HG03139 (cell line): ENCODE data around the gene PDE9A.

Experiments
- ATAC-seq: cut with Tn5 transposase; IDR thresholded peaks from one replicate; pipeline ENCODE4 v1.9.1; 2021; ENCODE audit not compliant: unreplicated experiment

PDE9A gene

DNA sequence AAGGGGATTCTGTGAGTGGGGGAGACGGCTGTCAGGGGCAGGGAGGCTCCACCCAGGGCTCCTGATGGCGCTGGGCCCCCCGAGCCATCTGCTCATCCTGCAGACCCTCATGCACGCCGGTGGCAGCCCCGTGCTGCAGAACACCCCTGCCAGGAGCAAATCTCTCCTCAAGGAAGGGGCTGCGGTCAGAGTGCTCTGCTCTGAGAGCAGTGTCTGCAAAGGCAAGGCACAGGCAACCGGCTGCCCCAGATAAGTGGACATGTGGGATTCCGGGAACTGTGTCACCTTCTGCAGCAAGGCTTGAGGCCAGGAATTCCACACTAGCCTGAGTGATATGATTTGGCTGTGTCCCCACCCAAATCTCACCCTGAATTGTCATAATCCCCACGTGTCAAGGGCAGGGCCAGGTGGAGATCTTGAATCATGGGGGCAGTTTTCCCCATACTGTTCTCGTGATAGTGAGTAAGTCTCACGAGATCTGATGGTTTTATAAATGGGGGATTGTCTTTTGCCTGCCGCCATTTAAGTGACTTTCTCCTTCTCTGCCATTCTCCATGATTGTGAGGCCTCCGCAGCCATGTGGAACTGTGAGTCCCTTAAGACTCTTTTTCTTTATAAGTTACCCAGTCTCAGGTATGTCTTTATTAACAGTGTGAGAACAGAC is 101.0 kb downstream of the PDE9A start:
- no peak for ATAC-seq

DNA sequence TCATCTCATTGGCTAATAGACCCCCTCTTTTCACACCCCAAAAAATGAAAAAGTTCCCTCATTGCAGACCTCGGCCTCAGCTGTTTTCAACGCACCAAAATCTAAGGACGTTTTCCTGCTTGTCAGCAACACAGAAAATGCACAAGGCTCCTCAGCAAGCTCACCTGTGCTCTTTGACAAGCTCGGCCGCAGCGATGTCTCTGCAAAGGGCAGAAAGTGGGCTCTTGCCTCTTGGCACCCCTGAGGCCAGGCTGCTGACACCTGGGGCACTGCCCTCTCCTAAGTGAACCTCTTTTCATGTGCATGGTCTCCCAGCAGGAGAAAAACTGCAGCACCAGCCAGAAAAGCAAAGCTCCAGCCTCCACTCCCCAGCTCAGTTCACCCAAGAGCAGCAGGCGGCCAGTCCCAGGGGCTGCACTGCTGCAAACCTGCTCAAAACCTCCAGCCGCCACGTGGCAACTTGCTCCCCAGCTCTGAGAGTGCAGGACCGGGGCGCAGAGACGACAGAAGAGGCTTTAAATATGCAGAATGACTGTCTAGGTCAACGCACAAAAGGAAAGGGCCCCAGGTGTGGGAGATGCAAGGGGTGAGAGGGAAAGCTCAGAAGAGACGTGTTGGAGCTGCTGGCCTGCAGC is 101.7 kb downstream of the PDE9A start:
- ATAC-seq = no peak

DNA sequence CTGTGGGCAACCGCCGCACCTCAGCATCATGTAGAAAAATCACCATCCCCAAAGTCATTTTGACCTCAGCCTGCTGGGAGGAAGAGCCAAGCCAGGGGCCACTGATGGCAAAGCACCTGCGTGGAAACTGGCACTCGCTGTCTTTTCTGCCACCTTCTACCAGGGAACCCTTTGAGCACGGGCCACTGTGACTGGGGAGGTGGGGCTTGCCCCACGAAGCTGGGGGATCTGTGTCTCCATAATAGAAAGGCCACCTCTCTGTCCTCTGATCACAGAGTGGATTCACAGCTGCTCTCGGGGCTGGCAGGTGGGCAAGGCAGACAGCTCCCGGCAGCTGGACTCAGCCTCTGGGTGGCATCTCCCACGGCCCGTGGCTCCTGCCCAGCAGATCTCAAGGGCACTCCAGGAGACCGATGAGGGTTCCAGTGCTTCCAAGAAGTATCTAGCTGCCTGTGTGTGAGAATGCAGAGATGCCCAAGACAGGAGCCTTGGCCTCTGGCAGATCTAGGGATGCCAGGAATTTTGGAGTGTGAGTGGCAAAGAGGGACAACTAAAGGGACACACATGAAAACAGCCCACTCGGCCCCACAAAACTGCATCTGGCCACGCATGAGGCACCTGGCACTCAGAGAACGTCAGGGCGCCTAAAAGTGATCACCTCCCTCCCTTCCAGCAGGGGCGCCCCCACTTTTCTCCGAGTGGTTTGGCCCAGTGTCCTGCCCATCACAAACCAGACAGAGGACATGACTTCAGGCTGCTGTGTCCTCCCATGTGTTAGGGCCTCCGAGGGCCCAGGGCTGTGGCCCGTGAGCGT is 102.6 kb downstream of the PDE9A start:
- no peak for ATAC-seq

DNA sequence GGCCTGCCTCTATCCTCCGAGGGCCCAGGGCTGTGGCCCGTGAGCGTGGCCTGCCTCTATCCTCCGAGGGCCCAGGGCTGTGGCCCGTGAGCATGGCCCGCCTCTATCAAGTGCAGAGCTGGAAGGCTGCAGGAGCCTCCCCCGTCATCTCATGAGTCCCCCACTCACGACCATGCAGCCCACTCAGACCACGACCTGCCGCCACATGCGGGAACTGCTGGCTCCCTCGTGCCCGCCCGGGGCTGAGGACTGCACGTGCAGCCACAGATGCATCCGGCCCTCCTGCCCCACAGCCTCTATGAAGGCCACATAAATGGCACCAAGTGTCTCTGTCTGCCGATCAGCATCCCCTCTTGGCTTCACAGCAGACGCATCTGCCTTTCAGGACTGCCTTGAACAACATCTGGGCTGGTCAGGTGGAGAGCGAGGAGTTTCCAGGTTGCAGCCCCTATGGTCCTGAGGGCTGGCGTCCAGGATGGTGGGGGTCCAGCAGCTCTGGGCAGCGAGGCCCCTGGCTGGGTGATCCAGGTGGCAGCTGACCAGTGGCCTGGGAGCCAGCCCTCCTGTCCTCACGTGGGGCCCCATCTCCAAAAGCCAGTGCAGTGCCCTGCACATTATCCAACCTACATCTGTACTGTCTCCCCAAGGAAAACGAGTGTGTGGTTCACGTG is 103.3 kb downstream of the PDE9A start:
- ATAC-seq = no peak

DNA sequence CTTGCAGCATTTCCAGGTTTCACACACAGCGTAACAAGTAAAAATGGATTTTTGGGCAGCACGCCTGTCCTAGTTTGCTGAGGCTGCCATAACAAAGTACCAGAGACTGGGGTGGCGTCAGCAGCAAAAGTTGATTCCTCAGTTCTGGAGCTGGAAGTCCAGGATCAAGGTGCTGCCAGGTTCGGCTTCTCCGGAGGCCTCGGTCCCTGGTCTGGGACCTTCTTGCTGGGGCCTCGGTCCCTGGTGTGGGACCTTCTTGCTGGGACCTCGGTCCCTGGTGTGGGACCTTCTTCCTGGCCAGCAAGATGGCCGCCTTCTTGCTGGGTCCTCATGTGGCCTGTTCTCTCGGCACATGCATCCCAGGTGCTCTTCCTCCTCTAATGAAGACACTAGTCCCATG is 104.0 kb downstream of the PDE9A start:
- no peak for ATAC-seq

DNA sequence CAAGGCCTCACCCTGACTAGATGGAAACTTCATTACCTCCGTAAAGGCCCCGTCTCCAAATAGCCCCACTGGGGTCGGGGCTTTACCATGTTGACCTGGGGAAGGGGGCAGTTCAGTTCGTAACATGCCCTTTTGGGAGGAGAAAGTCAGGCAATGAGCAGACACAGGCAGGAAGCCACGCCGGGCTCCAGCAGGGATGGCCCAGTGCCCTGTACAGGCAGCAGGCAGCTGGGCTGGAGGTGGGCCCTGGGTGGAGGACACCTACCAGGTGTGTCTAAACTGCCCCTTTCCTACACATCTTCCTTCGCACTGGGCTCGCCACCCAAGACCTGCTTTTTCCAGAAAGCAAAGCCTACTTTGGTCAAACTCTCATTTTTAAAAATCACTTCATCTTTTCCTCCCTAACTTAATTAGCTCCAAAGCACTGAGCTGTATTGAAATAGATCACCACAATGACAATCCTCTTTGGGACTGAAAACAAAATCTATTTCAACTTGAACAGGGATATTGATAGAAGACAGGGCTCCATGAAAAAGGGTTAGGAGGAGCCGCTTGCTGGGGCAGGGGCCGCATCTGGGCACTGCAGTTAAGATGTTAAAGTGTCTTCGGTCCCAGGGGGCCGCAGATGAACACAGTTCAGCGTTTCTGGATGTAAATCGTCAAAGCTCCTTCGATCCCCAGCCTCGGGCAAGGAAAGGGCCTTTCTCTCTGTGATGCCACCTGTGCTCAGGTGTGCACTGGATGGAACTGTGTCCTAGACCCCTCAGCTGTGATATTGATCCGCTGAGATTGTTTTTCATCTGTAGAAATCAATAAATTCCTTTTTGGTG is 104.6 kb downstream of the PDE9A start:
- no peak for ATAC-seq

DNA sequence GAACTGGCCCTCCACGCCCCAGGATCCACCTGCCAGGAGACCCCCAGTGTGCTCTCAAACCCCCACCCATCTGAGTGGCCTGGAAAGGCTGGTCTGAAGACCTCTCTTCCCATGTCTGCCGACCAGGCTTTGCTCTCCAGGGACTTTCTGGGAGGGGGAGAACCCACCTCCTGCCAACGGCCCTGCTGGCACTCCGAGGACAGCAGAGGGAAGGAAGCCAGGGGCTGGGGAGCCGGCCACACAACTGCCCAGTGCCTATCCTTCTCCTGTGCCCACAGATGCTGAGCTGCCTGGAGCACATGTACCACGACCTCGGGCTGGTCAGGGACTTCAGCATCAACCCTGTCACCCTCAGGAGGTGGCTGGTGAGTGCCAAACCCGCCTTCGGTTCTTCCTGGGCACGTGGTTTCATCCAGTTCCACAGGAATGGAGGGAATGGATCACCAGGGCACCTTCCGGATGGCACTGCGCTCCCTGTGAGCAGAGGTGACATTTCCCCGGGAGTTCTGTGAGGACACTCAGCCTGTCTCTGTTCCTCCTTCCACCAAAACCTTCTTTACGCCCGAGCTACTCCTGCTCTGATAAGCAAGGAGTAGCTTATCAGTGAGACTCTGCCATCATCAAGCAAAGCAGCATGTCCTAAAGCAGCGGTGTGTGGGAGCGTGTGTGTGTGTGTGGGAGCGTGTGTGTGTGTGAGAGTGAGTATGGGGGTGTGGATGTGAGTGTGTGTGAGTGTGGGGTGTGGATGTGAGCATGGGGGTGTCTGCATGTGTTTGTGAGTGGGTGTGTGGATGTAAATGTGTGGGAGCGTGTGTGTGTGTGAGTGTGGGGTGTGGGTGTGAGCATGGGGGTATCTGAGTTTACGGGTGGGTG is 105.5 kb downstream of the PDE9A start:
- ATAC-seq = no peak

DNA sequence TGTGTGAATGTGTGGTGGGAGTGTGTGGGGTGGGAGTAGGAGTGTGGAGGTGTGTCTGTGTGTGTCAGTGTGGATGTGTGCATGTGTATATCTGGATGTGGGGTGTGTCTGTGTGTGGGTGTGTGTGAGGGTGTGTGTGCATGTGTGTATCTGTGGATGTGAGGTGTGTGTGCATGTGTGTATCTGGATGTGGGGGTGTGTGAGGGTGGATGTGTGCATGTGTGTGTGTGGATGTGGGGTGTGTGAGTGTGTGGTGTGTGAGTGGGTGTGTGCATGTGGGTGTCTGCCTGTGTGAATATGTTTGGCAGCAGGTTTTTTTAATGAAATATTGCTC is 106.1 kb downstream of the PDE9A start:
- ATAC-seq = no peak

DNA sequence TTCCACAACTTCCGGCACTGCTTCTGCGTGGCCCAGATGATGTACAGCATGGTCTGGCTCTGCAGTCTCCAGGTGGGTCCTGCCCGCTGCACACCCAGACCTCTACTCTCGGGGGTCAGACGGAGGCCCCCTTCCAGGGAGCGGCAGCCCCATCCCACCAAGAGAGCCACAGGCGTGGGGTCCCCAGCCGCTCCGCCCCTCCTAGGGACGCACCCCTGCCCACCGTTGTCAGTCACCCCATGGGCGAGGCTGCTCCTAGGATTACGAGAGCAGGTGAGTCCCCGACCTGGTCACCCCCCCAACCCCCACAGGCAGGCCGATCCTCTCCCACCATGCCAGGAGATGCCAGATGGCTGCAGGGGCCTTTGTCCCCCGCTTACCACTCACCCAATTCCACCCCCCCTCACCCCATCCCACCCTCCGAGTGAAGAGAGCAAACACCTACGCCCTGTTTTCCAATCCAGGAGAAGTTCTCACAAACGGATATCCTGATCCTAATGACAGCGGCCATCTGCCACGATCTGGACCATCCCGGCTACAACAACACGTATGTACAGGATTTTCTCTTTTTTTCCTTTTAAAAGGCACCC is 107.0 kb downstream of the PDE9A start:
- ATAC-seq = no peak

DNA sequence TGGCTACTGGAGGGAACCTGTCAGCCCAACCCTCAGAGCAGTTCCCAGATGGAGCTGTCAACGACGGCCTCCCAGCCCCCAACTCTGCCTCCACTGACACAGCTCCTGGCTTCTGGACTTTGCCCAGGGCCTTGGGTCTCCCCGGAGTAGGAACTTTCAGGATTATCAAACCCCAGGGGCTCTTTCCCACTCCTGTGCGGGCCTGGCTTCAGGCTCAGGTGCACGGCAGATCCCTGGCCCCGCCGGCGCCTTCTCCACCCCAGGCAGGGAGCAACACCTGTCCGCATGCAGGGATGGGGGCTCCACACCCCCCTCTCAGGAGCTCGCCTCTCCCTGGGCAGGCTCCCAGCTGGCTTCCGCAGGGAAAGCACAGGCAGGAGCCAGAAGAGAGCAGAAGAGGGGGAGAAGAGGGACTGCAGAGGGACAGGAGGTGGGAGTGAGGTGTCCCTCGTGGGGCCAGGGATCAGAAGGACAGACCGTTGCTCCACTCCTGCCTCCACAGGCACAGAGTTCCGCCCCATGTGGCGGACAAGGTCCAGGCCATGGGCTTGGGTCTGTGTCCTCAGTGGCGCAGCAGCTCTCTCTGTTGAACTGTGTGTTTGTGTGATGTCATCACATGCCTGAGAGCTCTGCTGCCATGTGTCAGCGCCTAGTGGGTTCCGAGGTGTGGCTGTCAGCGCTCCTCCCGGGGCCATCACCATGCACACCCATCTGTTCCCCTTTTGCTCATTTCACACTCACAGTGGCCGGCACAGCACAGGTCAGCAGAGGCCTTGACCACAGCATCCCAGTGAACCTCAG is 107.7 kb downstream of the PDE9A start:
- ATAC-seq = no peak

DNA sequence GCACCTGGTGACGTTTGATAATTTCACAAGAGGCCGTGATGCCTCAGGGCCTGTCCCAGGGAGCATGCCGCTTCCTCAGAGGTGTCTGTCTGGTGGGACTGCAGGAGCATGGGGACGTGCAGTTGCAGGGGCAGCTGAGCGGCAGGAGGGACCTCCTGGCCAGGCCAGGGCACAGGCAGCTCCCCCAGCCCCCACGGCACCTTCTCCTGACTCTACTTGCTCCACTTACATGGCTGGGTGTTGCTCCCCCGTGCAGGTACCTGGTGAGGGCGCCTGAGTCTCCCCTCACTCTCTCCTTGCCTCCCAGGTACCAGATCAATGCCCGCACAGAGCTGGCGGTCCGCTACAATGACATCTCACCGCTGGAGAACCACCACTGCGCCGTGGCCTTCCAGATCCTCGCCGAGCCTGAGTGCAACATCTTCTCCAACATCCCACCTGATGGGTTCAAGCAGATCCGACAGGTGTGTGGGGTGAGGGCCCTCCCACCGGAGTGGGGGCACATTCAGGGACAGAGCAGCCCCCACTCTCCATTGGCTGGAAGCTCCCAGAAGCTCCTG is 108.4 kb downstream of the PDE9A start:
- no peak for ATAC-seq

DNA sequence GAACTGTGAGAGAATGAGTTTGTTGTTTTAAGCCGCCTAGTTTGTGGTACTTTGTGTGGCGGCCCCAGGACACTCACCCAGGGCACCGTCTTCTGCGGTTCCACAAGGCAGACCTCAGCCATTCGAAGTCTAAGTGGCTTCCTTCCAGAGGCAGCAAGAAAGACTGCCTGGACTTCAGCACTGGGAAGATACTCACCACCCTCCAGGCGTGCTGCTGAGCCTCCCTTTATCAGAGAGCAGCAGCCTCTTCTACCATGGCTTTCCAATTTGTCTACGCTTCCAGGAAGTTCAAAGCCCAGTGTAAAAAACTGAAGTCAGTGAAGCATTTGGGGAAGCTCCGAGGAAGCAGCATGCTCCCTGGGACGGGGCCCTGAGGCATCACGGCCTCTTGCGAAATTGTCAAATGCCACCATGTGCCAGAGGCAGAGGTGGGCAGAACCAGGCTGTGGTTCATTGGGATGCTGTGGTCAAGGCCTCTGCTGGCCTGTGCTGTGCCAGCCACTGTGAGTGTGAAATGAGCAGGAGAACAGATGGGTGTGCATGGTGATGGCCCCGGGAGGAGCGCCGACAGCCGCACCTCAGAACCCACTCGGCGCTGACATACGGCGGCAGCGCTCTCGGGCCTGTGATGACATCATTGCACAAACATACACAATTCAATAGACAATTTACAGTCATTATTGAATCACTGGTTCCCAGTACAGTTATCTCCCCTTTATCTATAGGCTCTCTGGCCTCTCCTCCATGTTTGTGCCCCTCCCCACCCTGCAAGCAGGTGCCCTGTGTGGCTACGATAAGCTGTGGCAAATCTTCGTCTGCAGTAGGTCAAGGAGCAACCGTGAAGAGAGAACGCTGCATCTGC is 110.4 kb downstream of the PDE9A start:
- ATAC-seq = no peak

DNA sequence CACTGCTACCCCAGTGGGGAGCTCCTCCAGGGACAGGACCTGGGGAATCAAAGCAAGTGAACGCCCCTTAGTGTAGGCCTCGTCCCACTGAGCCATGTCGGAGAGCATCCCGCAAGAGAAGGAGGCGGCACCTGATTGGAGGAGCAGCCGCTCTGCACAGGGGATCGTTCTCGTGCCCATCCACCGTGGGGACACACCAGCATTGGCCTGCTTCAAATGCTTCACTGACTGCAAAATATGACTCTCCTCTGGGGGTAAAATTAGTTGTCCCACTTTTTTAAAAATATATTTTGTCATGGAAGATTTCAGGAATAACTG is 111.0 kb downstream of the PDE9A start:
- ATAC-seq = no peak

DNA sequence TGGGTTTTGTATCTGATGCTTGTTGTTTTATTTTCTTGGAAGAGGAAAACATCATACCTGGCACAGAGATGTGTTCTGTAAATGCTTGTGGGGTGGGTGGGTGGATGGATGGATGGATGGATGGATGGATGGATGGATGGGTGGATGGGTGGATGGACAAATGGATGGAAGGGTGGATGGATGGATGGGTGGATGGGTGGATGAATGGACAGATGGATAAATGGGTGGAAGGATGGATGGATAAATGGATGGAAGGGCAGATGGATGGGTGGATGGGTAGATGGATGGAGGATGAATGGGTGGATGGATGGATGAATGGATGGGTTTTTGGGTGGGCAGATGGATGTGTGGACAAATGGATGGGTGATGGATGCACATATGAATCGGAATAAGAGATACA is 111.5 kb downstream of the PDE9A start:
- no peak for ATAC-seq

DNA sequence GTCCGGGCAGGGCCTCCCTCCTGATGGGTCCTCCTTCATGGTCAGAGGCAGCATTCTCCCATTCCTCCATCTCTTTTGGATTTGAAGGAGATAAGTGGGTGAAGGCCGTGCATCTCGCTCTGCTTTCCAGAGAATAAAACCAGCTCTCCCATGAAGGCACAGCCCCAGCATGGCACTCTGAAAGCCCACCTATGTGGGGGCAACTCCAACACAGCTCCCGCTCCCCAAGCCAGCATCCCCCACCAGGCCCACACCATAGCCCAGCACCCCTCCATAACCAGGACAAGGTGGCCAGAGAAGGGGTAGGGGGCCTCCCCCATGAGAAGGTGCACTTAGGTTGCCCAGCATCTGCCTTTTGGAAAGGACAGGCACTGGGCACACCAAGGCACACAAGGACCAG is 112.2 kb downstream of the PDE9A start:
- no peak for ATAC-seq

DNA sequence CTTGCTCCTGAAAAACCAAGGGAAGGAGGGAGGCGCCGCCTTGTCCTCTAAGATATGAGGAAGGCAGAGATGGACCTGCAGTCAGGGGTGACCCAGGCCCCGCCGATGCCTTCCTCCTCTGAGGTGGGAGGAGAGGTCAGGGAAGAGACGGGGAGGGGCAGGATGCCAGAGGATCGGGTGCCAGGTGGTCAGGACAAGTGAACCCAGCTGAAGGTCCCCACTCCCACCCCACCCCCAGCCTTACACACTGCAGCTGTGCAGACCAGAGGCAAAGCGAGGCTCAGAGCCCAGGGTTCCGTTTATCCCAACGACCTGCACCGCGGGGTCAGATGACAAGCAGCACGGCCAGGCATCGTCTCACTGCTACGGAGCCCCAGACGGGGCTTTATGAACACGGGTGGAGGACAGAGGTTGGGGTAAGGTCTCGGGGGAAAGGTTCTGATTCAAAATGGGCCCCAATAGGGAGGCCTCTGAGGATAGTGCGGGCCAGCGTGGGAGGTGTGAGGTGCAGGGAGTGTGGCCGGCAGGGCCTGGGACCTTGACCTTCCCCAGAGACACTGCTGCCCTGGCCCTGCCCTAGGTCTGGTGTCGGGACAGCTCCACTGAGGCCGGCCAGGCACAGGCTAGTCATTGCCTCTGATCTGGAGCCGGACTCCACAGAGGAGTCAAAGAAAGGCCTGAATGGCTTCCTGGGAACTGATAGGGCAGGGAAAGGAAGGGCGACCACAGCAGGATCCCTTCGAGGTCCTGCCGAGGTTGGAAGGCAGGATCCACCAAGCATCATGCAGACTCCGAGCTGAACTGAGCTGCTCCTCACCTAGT is 113.5 kb downstream of the PDE9A start:
- ATAC-seq = no peak

DNA sequence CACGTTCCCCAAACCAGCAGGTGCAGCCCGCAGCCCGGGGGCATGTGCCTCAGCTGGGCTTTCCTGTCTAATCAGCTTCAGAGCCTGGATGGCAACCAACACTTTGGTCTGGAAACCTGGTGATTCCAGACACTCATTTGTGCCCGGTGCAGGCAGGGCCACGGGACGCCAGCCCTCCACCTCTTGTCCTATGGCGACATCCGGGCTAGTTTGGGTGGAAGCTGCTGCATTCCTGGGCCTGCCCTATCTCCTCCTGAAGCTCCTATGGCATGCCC is 114.1 kb downstream of the PDE9A start:
- ATAC-seq = no peak
